GM06990 (cell line): ENCODE data around the gene CRYL1.

Source experiments
- DNase-seq: peaks from one replicate; pipeline ENCODE4 v3.0.0-alpha.2; 2011; ENCODE audit not compliant: insufficient read length; ENCODE audit errors: extremely low read depth
- H3K27me3 ChIP-seq: replicated peaks from 2 replicates; pipeline ENCODE4 v1.6.0; 2011; ENCODE audit warnings: low read length; ENCODE audit not compliant: control insufficient read depth, insufficient read depth
- H3K36me3 ChIP-seq: 2 replicates; pipeline ENCODE4 v1.5.1; 2011; ENCODE audit warnings: low read length; ENCODE audit not compliant: control insufficient read depth, insufficient read depth
- H3K4me3 ChIP-seq: replicated peaks from 2 replicates; pipeline ENCODE4 v1.5.1; 2011; ENCODE audit warnings: low read depth, mild to moderate bottlenecking, control low read depth, low read length
- CTCF ChIP-seq: IDR thresholded peaks from 2 replicates; pipeline ENCODE4 v1.5.1; 2011; ENCODE audit warnings: low read length, control low read depth, mild to moderate bottlenecking, inconsistent platforms; ENCODE audit not compliant: insufficient read depth, poor library complexity, severe bottlenecking

Gene CRYL1

GRCh38 chr13:20567881-20568528 lies 42.3 kb upstream of the CRYL1 start:
- H3K36me3 ChIP-seq: no peaks in the 10 kb centered on the region
- H3K27me3 ChIP-seq: no peaks in the 10 kb centered on the region
- peak overlapping the region; percentile 79 for H3K4me3 ChIP-seq
- no peak for DNase-seq
- TF ChIP-seq CTCF: no peak

- H3K27me3 ChIP-seq: no peaks in the 10 kb centered on the region
- H3K4me3 ChIP-seq: peak within 1 kb of the TSS; percentile 79
- TF ChIP-seq CTCF: no peak
- DNase-seq: peak; percentile 90
- no peaks in the 10 kb centered on the region for H3K36me3 ChIP-seq
Measured at GRCh38 chr13:20566898-20567874, 41.5 kb upstream of the CRYL1 start, which contains the start of gene IFT88. TSS of gene IFT88 (plus strand) at chr13:20567157. CDS start at chr13:20574386, 7,229 bp downstream.

DNA sequence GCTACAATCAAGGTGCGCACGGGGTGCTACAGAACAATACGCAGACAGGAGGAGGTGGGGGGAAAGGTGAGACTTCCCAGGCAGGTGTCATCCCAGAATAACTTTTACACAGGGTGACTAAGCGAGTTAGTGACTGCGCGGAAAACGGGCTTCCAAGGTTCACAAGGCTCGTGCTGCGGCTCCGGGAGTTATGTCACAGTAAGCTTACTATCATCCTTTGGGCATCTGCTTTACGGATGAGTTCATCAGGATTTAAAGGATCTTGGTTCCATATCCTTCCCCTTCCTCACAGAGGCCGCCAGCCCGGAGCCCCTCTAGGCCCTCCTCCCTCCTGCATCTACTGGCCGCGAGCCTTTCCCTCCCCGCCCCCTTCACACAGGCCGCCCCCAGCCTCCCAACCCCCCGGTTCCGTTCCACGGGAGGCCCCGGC lies 40.8 kb upstream of the CRYL1 start:
- no peaks in the 10 kb centered on the region for H3K36me3 ChIP-seq
- no peak for DNase-seq
- H3K4me3 ChIP-seq: peak overlapping the region; percentile 79
- H3K27me3 ChIP-seq: no peaks in the 10 kb centered on the region
- no peak for TF ChIP-seq CTCF

- no peaks in the 10 kb centered on the region for H3K27me3 ChIP-seq
- DNase-seq: no peak
- no peak overlapping the region for H3K4me3 ChIP-seq
- no peak for TF ChIP-seq CTCF
- H3K36me3 ChIP-seq: no peaks in the 10 kb centered on the region
Measured at GRCh38 chr13:20565115-20565736, 39.6 kb upstream of the CRYL1 start.

DNA sequence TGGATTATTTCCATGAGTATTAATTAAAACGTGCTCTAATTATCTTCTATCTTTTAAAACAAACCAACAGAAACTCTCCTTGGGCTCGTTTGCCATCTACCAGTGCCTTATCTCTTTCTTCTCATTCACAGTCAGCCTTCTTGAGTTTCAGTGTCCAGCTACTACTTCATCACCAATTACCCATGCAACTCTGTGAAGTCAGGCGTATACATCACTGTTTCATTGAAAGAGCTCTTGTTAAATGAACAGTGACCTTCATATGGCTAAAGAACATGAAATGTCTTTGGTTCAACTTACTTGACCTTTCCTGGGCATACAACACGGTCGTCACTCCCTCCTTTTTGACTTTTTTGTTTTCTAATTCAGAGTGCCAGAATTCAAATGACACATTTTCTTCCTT lies 36.1 kb upstream of the CRYL1 start:
- no peak overlapping the region for H3K4me3 ChIP-seq
- TF ChIP-seq CTCF: no peak
- no peak for DNase-seq
- H3K27me3 ChIP-seq: no peaks in the 10 kb centered on the region
- H3K36me3 ChIP-seq: no peaks in the 10 kb centered on the region
